Heart right ventricle (tissue), 16 donors: ENCODE results near the gene TSPAN8. TPM values are rescaled to one million over a fixed set of nuclear protein-coding genes. Genes with fewer than 3 reads are reported as not detected.

Experiments used
- ATAC-seq, 8 donors: fragments of 200-7000 bp; cut with Tn5 transposase; one replicate each; pipeline ENCODE4 v1.9.1; 2020; ENCODE audit warnings: mild to moderate bottlenecking in 8 of 8, moderate library complexity in 8 of 8, moderate number of reproducible peaks in 1 of 8
- DNase-seq, 2 donors: peaks; one replicate each; pipeline ENCODE4 v3.0.0-alpha.2; 2020
- H3K27ac ChIP-seq, 10 donors: fragments of 200-600 bp; sonication (generic) in 2 of 10; one replicate each; pipeline versions ENCODE4 v1.5.0 to v1.8.0; 2020 to 2022; ENCODE audit warnings: mild to moderate bottlenecking in 3 of 10
- H3K27me3 ChIP-seq, 7 donors: fragments of 200-600 bp; one replicate each; pipeline ENCODE4 v1.8.0; 2021 to 2022; ENCODE audit warnings: mild to moderate bottlenecking in 2 of 7
- H3K36me3 ChIP-seq, 9 donors: fragments of 200-600 bp; sonication (generic) in 1 of 9; one replicate each; pipeline versions ENCODE4 v1.5.0 to v1.8.0; 2020 to 2022; ENCODE audit warnings: mild to moderate bottlenecking in 2 of 9
- H3K4me1 ChIP-seq, 9 donors: fragments of 200-600 bp; sonication (generic) in 1 of 9; one replicate each; pipeline versions ENCODE4 v1.5.0 to v1.8.0; 2020 to 2022; ENCODE audit warnings: mild to moderate bottlenecking in 4 of 9
- H3K4me3 ChIP-seq, 10 donors: fragments of 200-600 bp; sonication (generic) in 2 of 10; one replicate each; pipeline versions ENCODE4 v1.5.0 to v1.8.0; 2020 to 2022; ENCODE audit warnings: mild to moderate bottlenecking in 7 of 10, moderate library complexity in 2 of 10
- H3K9me3 ChIP-seq, 11 donors: fragments of 200-600 bp in 10 of 11; sonication (generic) in 2 of 11; one replicate each; pipeline versions ENCODE4 v1.5.0 to v1.8.0; 2013 to 2022; ENCODE audit warnings: mild to moderate bottlenecking in 2 of 11, control low read depth in 1 of 11, moderate library complexity in 1 of 11
- WGBS, 2 donors: extraction: QIAGEN DNeasy Blood & Tissue Kit; methylation state at CpG; one replicate each; pipeline ENCODE4 v1.1.7; 2013; ENCODE audit warnings: inconsistent platforms in 1 of 2; 5-methylcytosine and 5-hydroxymethylcytosine counted together
- intact Hi-C, 10 donors: fragments of 100-400 bp; cut with DNase I; formaldehyde crosslinking; loops; one replicate each; pipeline versions ENCODE4 v1.11.1 to v1.14.2; 2022
- polyA plus RNA-seq, 2 donors: library from polyadenylated mRNA; stranded (reverse); fragments of 200-250 nt; gene quantifications; one replicate each; pipeline ENCODE4 v1.2.3, GENCODE V29; 2013
- total RNA-seq, 10 donors: library from RNA; stranded (reverse); fragmentation: NEBNext Ultra II Directional in 3 of 10; extraction: Animal tissue kit (Norgen Biotek cat#: 25700) in 3 of 10; gene quantifications; one replicate each; pipeline versions ENCODE4 v1.2.1 to v1.2.4, GENCODE V29; 2021 to 2023
- TF ChIP-seq, protein P1 (sequence below), 9 donors: fragments of 200-600 bp; sonication (generic) in 2 of 9; IDR thresholded peaks; one replicate each; pipeline versions ENCODE4 v1.5.0 to v1.8.0; 2021 to 2022; ENCODE audit warnings: antibody characterized with exemption in 9 of 9, mild to moderate bottlenecking in 5 of 9, moderate library complexity in 1 of 9
- donor health status: Arrhythmogenic right ventricular cardiomyopathy.
- donor health status: ischemic (EF 13 %, LVEDD 7.1; RV severe dilation, severe dysfunction).
- donor health status: healthy with polysubstance abuse.
- donor health status: DM: no; HTN: yes; CAD: no.
- donor health status: DM: no; HTN: no; CAD: no.
- donor health status: ischemic (EF 25% LVEDD 6.9; RV normal size, moderate dysfunction).
- donor health status: ischemic (EF 25% LVEDD 5.7; RV mildly dilated, moderate dysfunction).
- donor health status: healthy.
- donor health status: DM: yes; HTN: yes; CAD: no.
- donor health status: Ischemic cardiomyopathy.
- donor health status: ischemic (EF 35%, LVEDD 5.7; RV mildly dilated, moderate dysfunction).
- donor health status: nonischemic (EF 11% LVEDD 7.7; RV severe dilation, severe dysfunction).
- donor health status: DM: yes; HTN: yes; CAD: no.
- donor health status: PGD.
- donor health status: ischemic (EF 29% LVEDD 5.4; RV normal size, mild dysfunction).
- donor health status: nonischemic (EF 23%, LVEDD 6.1; RV moderate dilation, normal function).

Gene TSPAN8
- total and polyA plus RNA-seq, 12 donors = 0.09 to 0.75 (median 0.38) TPM; not detected in 6

DNA sequence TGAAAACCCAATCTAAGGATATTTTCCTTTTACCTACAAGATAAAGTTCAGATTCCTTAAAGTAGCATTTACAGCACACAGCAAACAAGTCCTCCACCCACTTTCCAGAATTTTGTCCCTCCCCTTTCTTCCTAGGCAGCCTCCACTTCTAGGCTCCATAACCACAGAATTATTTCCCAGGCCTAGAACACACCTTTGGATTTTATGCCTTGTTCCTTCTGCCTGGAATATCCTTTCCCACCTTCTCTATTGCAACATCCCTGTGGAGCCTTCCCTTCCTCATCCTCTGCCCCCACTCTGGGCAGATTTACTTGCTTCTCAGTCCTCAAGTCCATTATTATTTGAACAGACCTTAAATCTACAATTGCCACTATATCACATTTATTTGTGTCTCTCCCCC lies 2.1 kb upstream of the TSPAN8 start:
- no peaks in the 10 kb centered on the region for H3K27me3 ChIP-seq

DNA sequence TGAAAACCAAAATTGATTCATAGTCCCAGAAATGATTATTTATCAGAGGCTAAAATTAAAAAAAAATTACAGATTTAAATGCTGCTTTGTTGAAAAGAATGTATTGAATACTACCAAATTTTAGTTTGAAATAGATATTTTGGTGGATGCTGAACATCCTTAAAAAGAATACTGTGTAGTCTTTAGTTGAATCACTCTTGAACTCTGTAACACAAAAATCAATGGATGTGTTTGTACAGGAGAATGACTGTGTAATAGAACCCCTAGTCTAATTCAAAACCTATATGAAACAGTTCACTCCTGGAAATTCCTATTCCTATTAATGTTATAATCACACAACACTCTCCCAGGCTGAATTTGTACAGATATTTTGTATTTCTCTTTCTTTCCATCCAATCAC lies 1.5 kb upstream of the TSPAN8 start:
- peaks cover 0 to 9% (median 0%) of the 10 kb centered on the region in 9 donors for H3K4me1 ChIP-seq
- H3K27ac ChIP-seq = no peak overlapping the region
- no peaks in the 10 kb centered on the region for H3K27me3 ChIP-seq
- intact Hi-C loops = no loop called here
- no peak overlapping the region for H3K4me3 ChIP-seq
- TF ChIP-seq, protein P1, sequence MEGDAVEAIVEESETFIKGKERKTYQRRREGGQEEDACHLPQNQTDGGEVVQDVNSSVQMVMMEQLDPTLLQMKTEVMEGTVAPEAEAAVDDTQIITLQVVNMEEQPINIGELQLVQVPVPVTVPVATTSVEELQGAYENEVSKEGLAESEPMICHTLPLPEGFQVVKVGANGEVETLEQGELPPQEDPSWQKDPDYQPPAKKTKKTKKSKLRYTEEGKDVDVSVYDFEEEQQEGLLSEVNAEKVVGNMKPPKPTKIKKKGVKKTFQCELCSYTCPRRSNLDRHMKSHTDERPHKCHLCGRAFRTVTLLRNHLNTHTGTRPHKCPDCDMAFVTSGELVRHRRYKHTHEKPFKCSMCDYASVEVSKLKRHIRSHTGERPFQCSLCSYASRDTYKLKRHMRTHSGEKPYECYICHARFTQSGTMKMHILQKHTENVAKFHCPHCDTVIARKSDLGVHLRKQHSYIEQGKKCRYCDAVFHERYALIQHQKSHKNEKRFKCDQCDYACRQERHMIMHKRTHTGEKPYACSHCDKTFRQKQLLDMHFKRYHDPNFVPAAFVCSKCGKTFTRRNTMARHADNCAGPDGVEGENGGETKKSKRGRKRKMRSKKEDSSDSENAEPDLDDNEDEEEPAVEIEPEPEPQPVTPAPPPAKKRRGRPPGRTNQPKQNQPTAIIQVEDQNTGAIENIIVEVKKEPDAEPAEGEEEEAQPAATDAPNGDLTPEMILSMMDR (IDR thresholded peaks at IDR 0.05) = no peak
- peaks cover 0 to 2% (median 0%) of the 10 kb centered on the region in 11 donors for H3K9me3 ChIP-seq
- no peak for DNase-seq
- no peak for ATAC-seq
- no peaks in the 10 kb centered on the region for H3K36me3 ChIP-seq

More for the DNA sequence above, 2.1 kb upstream of the TSPAN8 start:
- peaks cover 0 to 2% (median 0%) of the 10 kb centered on the region in 11 donors for H3K9me3 ChIP-seq
- no peaks in the 10 kb centered on the region for H3K36me3 ChIP-seq
- TF ChIP-seq, protein P1 (IDR thresholded peaks at IDR 0.05) = no peak
- no peak for DNase-seq
- no peak overlapping the region for H3K4me3 ChIP-seq
- no peak for ATAC-seq
- peaks cover 0 to 9% (median 0%) of the 10 kb centered on the region in 9 donors for H3K4me1 ChIP-seq
- intact Hi-C loops = no loop called here
- no peak overlapping the region for H3K27ac ChIP-seq

DNA sequence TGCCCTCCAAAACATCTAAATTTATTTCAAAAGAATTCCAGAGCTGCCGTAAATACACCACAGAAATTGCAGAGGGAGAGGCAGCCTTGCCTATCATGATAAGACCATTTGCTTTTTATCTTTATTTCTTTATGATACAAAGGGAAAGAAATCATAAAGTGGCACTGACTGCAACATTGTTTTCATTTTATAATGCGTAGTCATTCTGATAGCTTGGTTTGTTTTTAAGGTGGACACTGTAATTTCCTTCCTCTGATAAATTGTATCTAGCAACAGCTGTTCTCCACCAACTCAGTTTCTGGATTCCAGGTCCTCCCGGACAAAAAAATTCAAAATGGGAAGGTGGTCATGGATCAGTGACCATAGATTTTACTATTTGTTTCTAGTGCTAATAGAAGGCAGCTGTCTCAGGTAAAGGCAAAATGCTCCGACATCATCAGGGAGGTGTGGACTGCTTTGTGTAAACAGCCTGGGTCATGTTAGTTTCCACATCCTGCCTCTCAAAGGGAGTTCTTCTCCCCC lies 623 bp upstream of the TSPAN8 start:
- TF ChIP-seq, protein P1 (IDR thresholded peaks at IDR 0.05) = no peak
- Histone ChIP-seq H3K27ac (no peak overlapping the region), H3K4me1 (peaks cover 0 to 9% (median 0%) of the 10 kb centered on the region in 9 donors), H3K27me3 (no peaks in the 10 kb centered on the region), H3K9me3 (no peaks in the 10 kb centered on the region), H3K4me3 (no peak overlapping the region), H3K36me3 (no peaks in the 10 kb centered on the region)
- DNase-seq (no peak), ATAC-seq (no peak)
- 43 to 49% methylated on average over 4 of the region's 4 CpGs for WGBS, 2 donors
- intact Hi-C loops = no loop called here

DNA sequence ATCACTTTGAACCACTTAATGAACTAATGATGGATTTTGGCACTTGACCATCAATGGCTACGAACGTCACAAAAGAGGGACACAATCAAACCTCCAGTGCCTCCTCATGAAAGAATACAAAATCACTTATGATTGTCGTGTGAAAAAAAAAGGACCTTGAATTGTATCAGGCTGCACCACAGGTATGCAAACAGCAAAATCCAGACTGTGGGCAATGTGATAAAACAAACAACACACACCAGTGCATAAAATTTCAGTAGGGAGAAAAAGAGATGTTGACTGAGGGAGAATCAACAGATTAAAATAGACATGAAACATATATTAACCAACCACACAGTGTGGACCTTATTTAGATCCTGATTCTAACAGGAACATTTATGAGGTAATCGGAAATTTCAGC lies 2.6 kb downstream of the TSPAN8 start:
- WGBS, 2 donors = 82 to 85% methylated on average over 4 of the region's 4 CpGs
- H3K27ac ChIP-seq = no peak overlapping the region

More for the DNA sequence above, 2.6 kb downstream of the TSPAN8 start:
- DNase-seq (no peak), ATAC-seq (no peak)
- H3K9me3 ChIP-seq = peaks cover 0 to 2% (median 0%) of the 10 kb centered on the region in 11 donors
- peaks cover 0 to 9% (median 0%) of the 10 kb centered on the region in 9 donors for H3K4me1 ChIP-seq
- H3K27me3 ChIP-seq = no peaks in the 10 kb centered on the region
- TF ChIP-seq, protein P1 (IDR thresholded peaks at IDR 0.05) = no peak
- no peaks in the 10 kb centered on the region for H3K36me3 ChIP-seq
- intact Hi-C loops = no loop called here
- H3K4me3 ChIP-seq = no peak overlapping the region
